ENCODE data around the gene RPP38. TPM values are rescaled to one million over a fixed set of nuclear protein-coding genes. Genes with fewer than 3 reads are reported as not detected.

The RPP38 gene
- total and polyA plus RNA-seq, 10 of the 15 experiments (the other 5 are each of a cell fraction or from before 2014, with no cell fraction given) = 13.0 to 40.9 (median 27.2) TPM

- intact Hi-C loops (cut with micrococcal nuclease; ENCODE audit: unreplicated experiment) (no loop called here), in situ Hi-C loops (cut with MboI) (no loop called here)
- H3K79me2 ChIP-seq (ENCODE audit: control insufficient read depth, insufficient read depth, low read length) = no peaks in the 10 kb centered on the region
- no peaks in the 10 kb centered on the region for H4K20me1 ChIP-seq (ENCODE audit: control insufficient read depth, insufficient read depth)
- H3K4me2 ChIP-seq (ENCODE audit: control insufficient read depth, insufficient read depth) = no peak overlapping the region
- no peak overlapping the region for H2AFZ ChIP-seq (ENCODE audit: control insufficient read depth, low read depth, low read length)
- no peak overlapping the region for H3K27ac ChIP-seq (ENCODE audit: control insufficient read depth, insufficient read depth)
- peaks cover 2% of the 10 kb centered on the region; the same call in 1 of the 3 replicates for H3K9me3 ChIP-seq (replicated peaks; ENCODE audit: control insufficient read depth, insufficient read depth, low read length)
- H3K9ac ChIP-seq (ENCODE audit: control insufficient read depth, insufficient read depth, low read length) = no peak overlapping the region
- TF ChIP-seq ESRRA (IDR thresholded peaks at IDR 0.05; ENCODE audit: low read length) (no peak), CEBPB (IDR thresholded peaks at IDR 0.05; ENCODE audit: borderline replicate concordance in 1 of 2, low read depth in 2 of 2, low read length in 2 of 2) (no peak), WRNIP1 (IDR thresholded peaks at IDR 0.05; ENCODE audit: borderline replicate concordance, low read depth, low read length) (no peak), ASH2L (IDR thresholded peaks at IDR 0.05; ENCODE audit: borderline replicate concordance, low read depth) (no peak), MTA2 (IDR thresholded peaks at IDR 0.05; ENCODE audit: low read depth) (no peak), RB1 (IDR thresholded peaks at IDR 0.05; ENCODE audit: borderline replicate concordance) (no peak), SUZ12 (IDR thresholded peaks at IDR 0.05; ENCODE audit: unreplicated experiment) (no peak), JUNB (IDR thresholded peaks at IDR 0.05) (no peak), ZSCAN29 (IDR thresholded peaks at IDR 0.05) (no peak), MYC (IDR thresholded peaks at IDR 0.05; ENCODE audit: insufficient read depth, insufficient read length, insufficient replicate concordance, low read length, severe bottlenecking) (no peak), NR2F1 (conservative IDR thresholded peaks at IDR 0.05) (no peak), DPF2 (IDR thresholded peaks at IDR 0.05) (no peak), RAD21 (IDR thresholded peaks at IDR 0.05; ENCODE audit: insufficient read depth, low read depth, low read length) (no peak), KAT2A (conservative IDR thresholded peaks at IDR 0.05; ENCODE audit: control insufficient read depth, low read depth, low read length) (no peak), MAX (IDR thresholded peaks at IDR 0.05; ENCODE audit: low read depth, low read length) (no peak), TCF7 (IDR thresholded peaks at IDR 0.05; ENCODE audit: borderline replicate concordance) (no peak)
- TF ChIP-seq, protein P1, sequence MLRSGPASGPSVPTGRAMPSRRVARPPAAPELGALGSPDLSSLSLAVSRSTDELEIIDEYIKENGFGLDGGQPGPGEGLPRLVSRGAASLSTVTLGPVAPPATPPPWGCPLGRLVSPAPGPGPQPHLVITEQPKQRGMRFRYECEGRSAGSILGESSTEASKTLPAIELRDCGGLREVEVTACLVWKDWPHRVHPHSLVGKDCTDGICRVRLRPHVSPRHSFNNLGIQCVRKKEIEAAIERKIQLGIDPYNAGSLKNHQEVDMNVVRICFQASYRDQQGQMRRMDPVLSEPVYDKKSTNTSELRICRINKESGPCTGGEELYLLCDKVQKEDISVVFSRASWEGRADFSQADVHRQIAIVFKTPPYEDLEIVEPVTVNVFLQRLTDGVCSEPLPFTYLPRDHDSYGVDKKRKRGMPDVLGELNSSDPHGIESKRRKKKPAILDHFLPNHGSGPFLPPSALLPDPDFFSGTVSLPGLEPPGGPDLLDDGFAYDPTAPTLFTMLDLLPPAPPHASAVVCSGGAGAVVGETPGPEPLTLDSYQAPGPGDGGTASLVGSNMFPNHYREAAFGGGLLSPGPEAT (IDR thresholded peaks at IDR 0.05; ENCODE audit: low read depth) = no peak
- FAIRE-seq = no peak
- no peak for DNase-seq (ENCODE audit: low read depth, low spot score)
- no peak for ATAC-seq
- SMC1A ChIA-PET (ENCODE audit: uncharacterized antibody, unreplicated experiment) = interaction anchor here (1.6 kb wide), 1 partner anchor 25 kb away, joined by 7 read pairs; no protein-coding TSS in a partner anchor
- BruUV-seq (replicated peaks) = no TSS peak
- WGBS (ENCODE audit: insufficient coverage, insufficient replicate concordance, low lambda C conversion rate, missing lambda C conversion rate) = 88% methylated on average over 5 of the region's 5 CpGs
- H3K4me1 ChIP-seq (ENCODE audit: control insufficient read depth, insufficient read depth, low read length) = no peaks in the 10 kb centered on the region; the same call in 1 of the 2 replicates
- no peak overlapping the region for H3K4me3 ChIP-seq
- H3K27me3 ChIP-seq (replicated peaks in 1 of 2; ENCODE audit: control insufficient read depth in 2 of 2, insufficient read depth in 2 of 2, low read length in 1 of 2) = no peaks in the 10 kb centered on the region
- RAD21 ChIA-PET (ENCODE audit: unreplicated experiment) = no interaction called here
- CTCF ChIA-PET = interaction anchor here (1.4 kb wide), 1 partner anchor 10 kb away, joined by 5 read pairs; no protein-coding TSS in a partner anchor
- no peaks in the 10 kb centered on the region for H3K36me3 ChIP-seq (ENCODE audit: control insufficient read depth in 2 of 2, insufficient read depth in 2 of 2, low read length in 1 of 2)
- POLR2A ChIA-PET = no interaction called here
These were observed 19.1 kb downstream of the RPP38 start for GRCh38 chr10:15116225-15116624.
